ENCODE measurements around the gene TOMM40L.
A peak's percentile ranks its signal among the peaks of the same experiment; 100 is the strongest.
"Not testable (repeated sequence)": the region's sequence is repeated elsewhere in the genome, so short reads cannot be mapped to it uniquely, and the experiment has no call there.

The TOMM40L gene

GRCh38 chr1:161222175-161223019 lies 3.5 kb upstream of the TOMM40L start:
- no peak for DNase-seq (ENCODE audit: low read depth)

GRCh38 chr1:161223805-161224694 lies 1.8 kb upstream of the TOMM40L start:
- DNase-seq (ENCODE audit: low read depth) = no peak

- DNase-seq (ENCODE audit: low read depth) = not testable (repeated sequence)
Observed at GRCh38 chr1:161224695-161225087, 1.2 kb upstream of the TOMM40L start.

- DNase-seq (ENCODE audit: low read depth) = no peak
Observed at GRCh38 chr1:161225178-161225533, 704 bp upstream of the TOMM40L start.

- no peak for DNase-seq (ENCODE audit: low read depth)
Observed at GRCh38 chr1:161226320-161226711, 456 bp downstream of the TOMM40L start.

- DNase-seq (ENCODE audit: low read depth) = no peak
Observed at GRCh38 chr1:161226759-161227158, 899 bp downstream of the TOMM40L start.

- peak; percentile 85 for DNase-seq (ENCODE audit: low read depth)
Observed at GRCh38 chr1:161227196-161227871, 1.5 kb downstream of the TOMM40L start.

GRCh38 chr1:161228032-161228431 lies 2.2 kb downstream of the TOMM40L start:
- DNase-seq (ENCODE audit: low read depth) = no peak

GRCh38 chr1:161229896-161230295 lies 4.0 kb downstream of the TOMM40L start:
- no peak for DNase-seq (ENCODE audit: low read depth)

GRCh38 chr1:161230762-161231161 lies 4.9 kb downstream of the TOMM40L start:
- DNase-seq (ENCODE audit: low read depth) = no peak

GRCh38 chr1:161233102-161233501 lies 7.2 kb downstream of the TOMM40L start:
- no peak for DNase-seq (ENCODE audit: low read depth)

GRCh38 chr1:161235957-161236775 lies 10.3 kb downstream of the TOMM40L start:
- DNase-seq (ENCODE audit: low read depth) = no peak

GRCh38 chr1:161238039-161238473 lies 12.2 kb downstream of the TOMM40L start, which contains the start of gene NR1I3:
NR1I3 (minus strand) TSS chr1:161238203; CDS start chr1:161236565, 1,638 bp downstream.
- no peak for DNase-seq (ENCODE audit: low read depth)

- DNase-seq (ENCODE audit: low read depth) = no peak
Observed at GRCh38 chr1:161241682-161242081, 15.8 kb downstream of the TOMM40L start.

GRCh38 chr1:161242313-161242712 lies 16.5 kb downstream of the TOMM40L start:
- no peak for DNase-seq (ENCODE audit: low read depth)

- no peak for DNase-seq (ENCODE audit: low read depth)
Observed at GRCh38 chr1:161244888-161245287, 19.0 kb downstream of the TOMM40L start.

- DNase-seq (ENCODE audit: low read depth) = not testable (repeated sequence)
Observed at GRCh38 chr1:161250100-161250499, 24.2 kb downstream of the TOMM40L start.

- no peak for DNase-seq (ENCODE audit: low read depth)
Observed at GRCh38 chr1:161250829-161251228, 25.0 kb downstream of the TOMM40L start.

- DNase-seq (ENCODE audit: low read depth) = no peak
Observed at GRCh38 chr1:161251579-161251978, 25.7 kb downstream of the TOMM40L start.

- not testable (repeated sequence) for DNase-seq (ENCODE audit: low read depth)
Observed at GRCh38 chr1:161255302-161255701, 29.4 kb downstream of the TOMM40L start.

- DNase-seq (ENCODE audit: low read depth) = not testable (repeated sequence)
Observed at GRCh38 chr1:161255955-161256520, 30.2 kb downstream of the TOMM40L start.
